HEK293 (cell line): Measurements from ENCODE around the gene SLC35G3.
A peak's percentile ranks its signal among the peaks of the same experiment; 100 is the strongest.

Experiments
- CTCF ChIA-PET: fragments of 350-600 bp; formaldehyde crosslinking; extraction: SDS; loops from one replicate; lab custom pipeline; 2021; ENCODE audit warnings: antibody characterized with exemption; lab: Yijun Ruan, JAX
- POLR2A ChIA-PET: fragments of 300-600 bp; formaldehyde crosslinking; extraction: SDS; loops from one replicate; lab custom pipeline; 2020; ENCODE audit warnings: antibody characterized with exemption, inconsistent platforms; lab: Yijun Ruan, JAX
- H3K27ac ChIP-seq: fragments of 200-500 bp; sonication (Bioruptor generic); 2 replicates; pipeline ENCODE4 v1.5.1; 2014; ENCODE audit warnings: low read depth, low read length, control low read depth, inconsistent platforms; ENCODE audit errors: extremely low read depth
- H3K36me3 ChIP-seq, 2 experiments: fragments of 200-500 bp in 1 of 2; sonication (Bioruptor generic) in 1 of 2; 1 replicate in 1 of 2; 2 replicates in 1 of 2; pipeline ENCODE4 v1.5.1; 2014 to 2017; ENCODE audit warnings: inconsistent platforms in 2 of 2, low read length in 2 of 2; ENCODE audit not compliant: control insufficient read depth in 2 of 2, insufficient read depth in 1 of 2
- H3K4me1 ChIP-seq: fragments of 200-500 bp; sonication (Bioruptor generic); 2 replicates; pipeline ENCODE4 v1.5.1; 2014; ENCODE audit warnings: mild to moderate bottlenecking, low read length, inconsistent platforms; ENCODE audit not compliant: control insufficient read depth, insufficient read depth
- H3K4me3 ChIP-seq: 2 replicates; pipeline ENCODE4 v1.5.1; 2011; ENCODE audit warnings: low read depth, mild to moderate bottlenecking, control low read depth, low read length, moderate library complexity
- H3K9me3 ChIP-seq: fragments of 200-500 bp; sonication (Bioruptor generic); 2 replicates; pipeline ENCODE4 v1.5.1; 2014; ENCODE audit warnings: low read depth, low read length, inconsistent platforms; ENCODE audit not compliant: control insufficient read depth, insufficient read depth
- SCRT1 ChIP-seq: fragments of 450-650 bp; formaldehyde crosslinking; IDR thresholded peaks from 2 replicates; pipeline ENCODE4 v1.5.1; 2016; ENCODE audit warnings: missing biosample characterization, missing genetic modification characterization, borderline replicate concordance
- ZBTB20 ChIP-seq: fragments of 450-650 bp; formaldehyde crosslinking; IDR thresholded peaks from 2 replicates; pipeline ENCODE4 v1.5.1; 2016; ENCODE audit warnings: missing biosample characterization, missing genetic modification characterization
- ZNF114 ChIP-seq: fragments of 450-650 bp; formaldehyde crosslinking; IDR thresholded peaks from 2 replicates; pipeline ENCODE4 v1.5.0; 2017; ENCODE audit warnings: missing biosample characterization, missing genetic modification characterization
- ZNF184 ChIP-seq: fragments of 450-650 bp; IDR thresholded peaks from 2 replicates; pipeline ENCODE4 v1.5.1; 2018; ENCODE audit warnings: missing biosample characterization, mild to moderate bottlenecking, missing genetic modification characterization
- ZNF302 ChIP-seq: fragments of 450-650 bp; formaldehyde crosslinking; IDR thresholded peaks from 2 replicates; pipeline ENCODE4 v1.5.1; 2016; ENCODE audit warnings: missing biosample characterization, missing genetic modification characterization, low read depth
- ZNF311 ChIP-seq: fragments of 450-650 bp; formaldehyde crosslinking; IDR thresholded peaks from 2 replicates; pipeline ENCODE4 v1.5.1; 2017; ENCODE audit warnings: missing biosample characterization, missing genetic modification characterization, borderline replicate concordance
- ZNF354C ChIP-seq: fragments of 450-650 bp; formaldehyde crosslinking; IDR thresholded peaks from 2 replicates; pipeline ENCODE4 v1.5.1; 2016; ENCODE audit warnings: missing biosample characterization, missing genetic modification characterization, low read depth, borderline replicate concordance
- ZNF501 ChIP-seq: fragments of 450-650 bp; formaldehyde crosslinking; IDR thresholded peaks from 2 replicates; pipeline ENCODE4 v1.5.1; 2016; ENCODE audit warnings: missing biosample characterization, missing genetic modification characterization
- ZNF549 ChIP-seq: fragments of 450-650 bp; IDR thresholded peaks from 2 replicates; pipeline ENCODE4 v1.5.1; 2018; ENCODE audit warnings: missing biosample characterization, missing genetic modification characterization, mild to moderate bottlenecking, inconsistent platforms, moderate library complexity
- ZNF561 ChIP-seq: fragments of 450-650 bp; IDR thresholded peaks from 2 replicates; pipeline ENCODE4 v1.5.1; 2018; ENCODE audit warnings: missing biosample characterization, missing genetic modification characterization, borderline replicate concordance
- ZNF677 ChIP-seq: fragments of 450-650 bp; IDR thresholded peaks from 2 replicates; pipeline ENCODE4 v1.5.0; 2018; ENCODE audit warnings: missing biosample characterization, mild to moderate bottlenecking, missing genetic modification characterization, moderate library complexity
- ZSCAN16 ChIP-seq: fragments of 450-650 bp; formaldehyde crosslinking; IDR thresholded peaks from 2 replicates; pipeline ENCODE4 v1.5.1; 2016; ENCODE audit warnings: missing biosample characterization, missing genetic modification characterization
- TF ChIP-seq, protein P1 (sequence below): fragments of 450-650 bp; formaldehyde crosslinking; IDR thresholded peaks from 2 replicates; pipeline ENCODE4 v1.5.1; 2016; ENCODE audit warnings: missing biosample characterization, missing genetic modification characterization
- TF ChIP-seq, protein P2 (sequence below): fragments of 450-650 bp; formaldehyde crosslinking; IDR thresholded peaks from 2 replicates; pipeline ENCODE4 v1.5.1; 2016; ENCODE audit warnings: missing biosample characterization, missing genetic modification characterization, borderline replicate concordance
- TF ChIP-seq, protein P3 (sequence below): fragments of 450-650 bp; formaldehyde crosslinking; optimal IDR thresholded peaks from 2 replicates; pipeline ENCODE3; 2016; ENCODE audit warnings: missing biosample characterization, mild to moderate bottlenecking, missing genetic modification characterization

Gene SLC35G3

DNA sequence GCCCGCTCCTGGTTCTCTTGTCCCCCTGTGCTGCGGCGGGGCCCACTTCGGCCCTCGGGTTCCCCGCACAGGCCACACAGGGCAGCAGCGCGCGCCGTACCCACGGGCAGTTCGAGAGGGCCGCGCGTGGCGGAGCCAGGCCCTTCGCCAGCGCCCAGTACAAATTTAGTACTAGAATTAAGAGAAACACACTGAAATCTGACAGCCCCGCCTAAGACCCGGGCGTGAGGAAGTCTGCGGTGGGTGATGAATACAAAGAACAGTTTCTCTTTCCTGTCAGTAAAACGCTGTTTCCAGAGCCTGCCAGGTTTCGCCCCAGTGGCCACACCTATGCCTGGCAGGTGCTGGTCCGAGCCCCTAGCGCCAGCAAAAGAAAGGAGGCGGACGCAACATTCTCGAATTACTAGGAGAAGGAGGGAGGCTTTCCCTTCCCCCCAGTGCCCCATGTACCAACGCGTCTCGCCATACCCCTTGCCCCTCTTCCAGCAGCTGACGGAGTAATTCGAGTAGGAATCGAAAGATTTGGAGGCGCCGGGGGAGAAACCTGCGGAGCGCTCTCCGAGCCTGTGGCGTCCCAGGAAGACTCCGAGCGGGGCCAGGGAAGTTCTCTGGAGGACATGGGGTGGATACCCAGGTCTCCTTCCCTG, 48.1 kb upstream of the SLC35G3 start (continued):
- TF ChIP-seq, protein P1, sequence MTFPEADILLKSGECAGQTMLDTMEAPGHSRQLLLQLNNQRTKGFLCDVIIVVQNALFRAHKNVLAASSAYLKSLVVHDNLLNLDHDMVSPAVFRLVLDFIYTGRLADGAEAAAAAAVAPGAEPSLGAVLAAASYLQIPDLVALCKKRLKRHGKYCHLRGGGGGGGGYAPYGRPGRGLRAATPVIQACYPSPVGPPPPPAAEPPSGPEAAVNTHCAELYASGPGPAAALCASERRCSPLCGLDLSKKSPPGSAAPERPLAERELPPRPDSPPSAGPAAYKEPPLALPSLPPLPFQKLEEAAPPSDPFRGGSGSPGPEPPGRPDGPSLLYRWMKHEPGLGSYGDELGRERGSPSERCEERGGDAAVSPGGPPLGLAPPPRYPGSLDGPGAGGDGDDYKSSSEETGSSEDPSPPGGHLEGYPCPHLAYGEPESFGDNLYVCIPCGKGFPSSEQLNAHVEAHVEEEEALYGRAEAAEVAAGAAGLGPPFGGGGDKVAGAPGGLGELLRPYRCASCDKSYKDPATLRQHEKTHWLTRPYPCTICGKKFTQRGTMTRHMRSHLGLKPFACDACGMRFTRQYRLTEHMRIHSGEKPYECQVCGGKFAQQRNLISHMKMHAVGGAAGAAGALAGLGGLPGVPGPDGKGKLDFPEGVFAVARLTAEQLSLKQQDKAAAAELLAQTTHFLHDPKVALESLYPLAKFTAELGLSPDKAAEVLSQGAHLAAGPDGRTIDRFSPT (tag by site-specific recombination): peak; percentile 65; the same call in 1 of the 2 replicates

DNA sequence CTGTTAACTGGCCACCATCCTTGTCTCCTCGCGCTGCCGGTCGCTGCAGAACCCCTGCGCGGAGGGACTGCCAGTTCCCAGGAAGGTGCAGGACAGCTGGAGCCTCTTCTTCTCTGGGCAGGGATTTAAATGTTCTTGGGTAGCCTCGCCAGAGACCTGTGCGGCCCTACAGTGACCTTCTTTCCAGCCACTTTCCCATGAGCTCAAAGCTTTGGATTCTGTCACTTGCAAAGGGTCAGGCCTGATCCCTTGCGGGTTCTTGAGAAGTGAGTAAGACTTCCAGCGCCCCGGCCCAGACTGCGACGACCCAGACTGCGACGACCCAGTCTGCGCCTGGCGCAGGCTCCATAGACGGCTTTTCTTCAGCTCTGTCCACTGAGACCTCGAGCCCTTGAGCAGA, 47.3 kb upstream of the SLC35G3 start:
- no peak overlapping the region for H3K4me3 ChIP-seq
- ChIA-PET POLR2A (interaction anchor here (0.6 to 3.2 kb wide), 2 partner anchors 16 to 77 kb away, joined by 5 to 27 read pairs; no protein-coding TSS in a partner anchor), CTCF (interaction anchor here (0.6 to 1.0 kb wide), 3 partner anchors 7 to 289 kb away, joined by 3 to 4 read pairs (median 3); no protein-coding TSS in a partner anchor)
- TF ChIP-seq ZNF561 (tag by site-specific recombination): no peak
- TF ChIP-seq ZNF311 (tag by site-specific recombination): no peak
- TF ChIP-seq ZNF114 (tag by site-specific recombination): no peak
- no peak for TF ChIP-seq ZNF184 (tag by site-specific recombination)
- no peak for TF ChIP-seq ZSCAN16
- no peak for TF ChIP-seq ZNF354C (tag by site-specific recombination)
- TF ChIP-seq, protein P2, sequence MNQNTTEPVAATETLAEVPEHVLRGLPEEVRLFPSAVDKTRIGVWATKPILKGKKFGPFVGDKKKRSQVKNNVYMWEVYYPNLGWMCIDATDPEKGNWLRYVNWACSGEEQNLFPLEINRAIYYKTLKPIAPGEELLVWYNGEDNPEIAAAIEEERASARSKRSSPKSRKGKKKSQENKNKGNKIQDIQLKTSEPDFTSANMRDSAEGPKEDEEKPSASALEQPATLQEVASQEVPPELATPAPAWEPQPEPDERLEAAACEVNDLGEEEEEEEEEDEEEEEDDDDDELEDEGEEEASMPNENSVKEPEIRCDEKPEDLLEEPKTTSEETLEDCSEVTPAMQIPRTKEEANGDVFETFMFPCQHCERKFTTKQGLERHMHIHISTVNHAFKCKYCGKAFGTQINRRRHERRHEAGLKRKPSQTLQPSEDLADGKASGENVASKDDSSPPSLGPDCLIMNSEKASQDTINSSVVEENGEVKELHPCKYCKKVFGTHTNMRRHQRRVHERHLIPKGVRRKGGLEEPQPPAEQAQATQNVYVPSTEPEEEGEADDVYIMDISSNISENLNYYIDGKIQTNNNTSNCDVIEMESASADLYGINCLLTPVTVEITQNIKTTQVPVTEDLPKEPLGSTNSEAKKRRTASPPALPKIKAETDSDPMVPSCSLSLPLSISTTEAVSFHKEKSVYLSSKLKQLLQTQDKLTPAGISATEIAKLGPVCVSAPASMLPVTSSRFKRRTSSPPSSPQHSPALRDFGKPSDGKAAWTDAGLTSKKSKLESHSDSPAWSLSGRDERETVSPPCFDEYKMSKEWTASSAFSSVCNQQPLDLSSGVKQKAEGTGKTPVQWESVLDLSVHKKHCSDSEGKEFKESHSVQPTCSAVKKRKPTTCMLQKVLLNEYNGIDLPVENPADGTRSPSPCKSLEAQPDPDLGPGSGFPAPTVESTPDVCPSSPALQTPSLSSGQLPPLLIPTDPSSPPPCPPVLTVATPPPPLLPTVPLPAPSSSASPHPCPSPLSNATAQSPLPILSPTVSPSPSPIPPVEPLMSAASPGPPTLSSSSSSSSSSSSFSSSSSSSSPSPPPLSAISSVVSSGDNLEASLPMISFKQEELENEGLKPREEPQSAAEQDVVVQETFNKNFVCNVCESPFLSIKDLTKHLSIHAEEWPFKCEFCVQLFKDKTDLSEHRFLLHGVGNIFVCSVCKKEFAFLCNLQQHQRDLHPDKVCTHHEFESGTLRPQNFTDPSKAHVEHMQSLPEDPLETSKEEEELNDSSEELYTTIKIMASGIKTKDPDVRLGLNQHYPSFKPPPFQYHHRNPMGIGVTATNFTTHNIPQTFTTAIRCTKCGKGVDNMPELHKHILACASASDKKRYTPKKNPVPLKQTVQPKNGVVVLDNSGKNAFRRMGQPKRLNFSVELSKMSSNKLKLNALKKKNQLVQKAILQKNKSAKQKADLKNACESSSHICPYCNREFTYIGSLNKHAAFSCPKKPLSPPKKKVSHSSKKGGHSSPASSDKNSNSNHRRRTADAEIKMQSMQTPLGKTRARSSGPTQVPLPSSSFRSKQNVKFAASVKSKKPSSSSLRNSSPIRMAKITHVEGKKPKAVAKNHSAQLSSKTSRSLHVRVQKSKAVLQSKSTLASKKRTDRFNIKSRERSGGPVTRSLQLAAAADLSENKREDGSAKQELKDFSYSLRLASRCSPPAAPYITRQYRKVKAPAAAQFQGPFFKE: no peak
- TF ChIP-seq, protein P3, sequence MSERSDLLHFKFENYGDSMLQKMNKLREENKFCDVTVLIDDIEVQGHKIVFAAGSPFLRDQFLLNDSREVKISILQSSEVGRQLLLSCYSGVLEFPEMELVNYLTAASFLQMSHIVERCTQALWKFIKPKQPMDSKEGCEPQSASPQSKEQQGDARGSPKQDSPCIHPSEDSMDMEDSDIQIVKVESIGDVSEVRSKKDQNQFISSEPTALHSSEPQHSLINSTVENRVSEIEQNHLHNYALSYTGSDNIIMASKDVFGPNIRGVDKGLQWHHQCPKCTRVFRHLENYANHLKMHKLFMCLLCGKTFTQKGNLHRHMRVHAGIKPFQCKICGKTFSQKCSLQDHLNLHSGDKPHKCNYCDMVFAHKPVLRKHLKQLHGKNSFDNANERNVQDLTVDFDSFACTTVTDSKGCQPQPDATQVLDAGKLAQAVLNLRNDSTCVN (tag by site-specific recombination): no peak
- TF ChIP-seq ZNF501 (tag by site-specific recombination): no peak
- TF ChIP-seq ZNF549 (tag by site-specific recombination): no peak
- no peak for TF ChIP-seq SCRT1 (tag by site-specific recombination)
- no peak for TF ChIP-seq ZNF677 (tag by site-specific recombination)
- TF ChIP-seq ZNF302 (tag by site-specific recombination): no peak
- no peak for TF ChIP-seq ZBTB20 (tag by site-specific recombination)
- no peaks in the 10 kb centered on the region for H3K36me3 ChIP-seq
- peaks cover 23% of the 10 kb centered on the region for H3K4me1 ChIP-seq
- no peak overlapping the region for H3K27ac ChIP-seq
- no peaks in the 10 kb centered on the region for H3K9me3 ChIP-seq
